HT1080 (cell line): ENCODE results near the gene TAPT1. TPM values are rescaled to one million over a fixed set of nuclear protein-coding genes. Genes with fewer than 3 reads are reported as not detected.
"Not testable (repeated sequence)": the region's sequence is repeated elsewhere in the genome, so short reads cannot be mapped to it uniquely, and the experiment has no call there.

Experiments
- DNase-seq: peaks from one replicate; pipeline ENCODE4 v3.0.0-alpha.2; 2015; ENCODE audit warnings: low read depth
- total RNA-seq: library from RNA; depleted of rRNA; stranded (reverse); fragments of >200 nt; shearing (Covaris generic); gene quantifications from 2 replicates; pipeline ENCODE4 v1.2.3, GENCODE V29; 2014

Gene TAPT1
- total RNA-seq, 1 experiment from 2014 or later = 9.2 TPM

- no peak for DNase-seq
Measured at GRCh38 chr4:16186986-16187385, 39.3 kb downstream of the TAPT1 start.

- no peak for DNase-seq
Measured at GRCh38 chr4:16183604-16184003, 42.7 kb downstream of the TAPT1 start.

GRCh38 chr4:16176621-16177020 lies 49.6 kb downstream of the TAPT1 start:
- DNase-seq = no peak

- no peak for DNase-seq
Measured at GRCh38 chr4:16171831-16172230, 54.4 kb downstream of the TAPT1 start.

GRCh38 chr4:16169490-16169889 lies 56.8 kb downstream of the TAPT1 start:
- no peak for DNase-seq

- DNase-seq = no peak
Measured at GRCh38 chr4:16168710-16169388, 57.4 kb downstream of the TAPT1 start.

- no peak for DNase-seq
Measured at GRCh38 chr4:16168144-16168543, 58.1 kb downstream of the TAPT1 start.

GRCh38 chr4:16165931-16166330 lies 60.3 kb downstream of the TAPT1 start:
- DNase-seq = no peak

- no peak for DNase-seq
Measured at GRCh38 chr4:16162891-16163290, 63.4 kb downstream of the TAPT1 start.

- DNase-seq = no peak
Measured at GRCh38 chr4:16161851-16162408, 64.3 kb downstream of the TAPT1 start.

GRCh38 chr4:16160457-16160856 lies 65.8 kb downstream of the TAPT1 start:
- DNase-seq = no peak

- DNase-seq = no peak
Measured at GRCh38 chr4:16159286-16159685, 67.0 kb downstream of the TAPT1 start.

- DNase-seq = no peak
Measured at GRCh38 chr4:16158504-16158852, 67.8 kb downstream of the TAPT1 start.

GRCh38 chr4:16157609-16158503 lies 68.4 kb downstream of the TAPT1 start:
- no peak for DNase-seq

- DNase-seq = no peak
Measured at GRCh38 chr4:16155528-16156169, 70.6 kb downstream of the TAPT1 start.

GRCh38 chr4:16154451-16154850 lies 71.8 kb downstream of the TAPT1 start:
- DNase-seq = no peak

GRCh38 chr4:16150716-16151115 lies 75.6 kb downstream of the TAPT1 start:
- peak; percentile 54 for DNase-seq

- DNase-seq = not testable (repeated sequence)
Measured at GRCh38 chr4:16144913-16145312, 81.4 kb downstream of the TAPT1 start.

- DNase-seq = no peak
Measured at GRCh38 chr4:16142598-16143310, 83.5 kb downstream of the TAPT1 start.

- DNase-seq = peak; percentile 95
Measured at GRCh38 chr4:16140879-16141249, 85.4 kb downstream of the TAPT1 start.

- no peak for DNase-seq
Measured at GRCh38 chr4:16140231-16140878, 85.9 kb downstream of the TAPT1 start.
